ENCODE results near the gene TSPYL2.

DNA sequence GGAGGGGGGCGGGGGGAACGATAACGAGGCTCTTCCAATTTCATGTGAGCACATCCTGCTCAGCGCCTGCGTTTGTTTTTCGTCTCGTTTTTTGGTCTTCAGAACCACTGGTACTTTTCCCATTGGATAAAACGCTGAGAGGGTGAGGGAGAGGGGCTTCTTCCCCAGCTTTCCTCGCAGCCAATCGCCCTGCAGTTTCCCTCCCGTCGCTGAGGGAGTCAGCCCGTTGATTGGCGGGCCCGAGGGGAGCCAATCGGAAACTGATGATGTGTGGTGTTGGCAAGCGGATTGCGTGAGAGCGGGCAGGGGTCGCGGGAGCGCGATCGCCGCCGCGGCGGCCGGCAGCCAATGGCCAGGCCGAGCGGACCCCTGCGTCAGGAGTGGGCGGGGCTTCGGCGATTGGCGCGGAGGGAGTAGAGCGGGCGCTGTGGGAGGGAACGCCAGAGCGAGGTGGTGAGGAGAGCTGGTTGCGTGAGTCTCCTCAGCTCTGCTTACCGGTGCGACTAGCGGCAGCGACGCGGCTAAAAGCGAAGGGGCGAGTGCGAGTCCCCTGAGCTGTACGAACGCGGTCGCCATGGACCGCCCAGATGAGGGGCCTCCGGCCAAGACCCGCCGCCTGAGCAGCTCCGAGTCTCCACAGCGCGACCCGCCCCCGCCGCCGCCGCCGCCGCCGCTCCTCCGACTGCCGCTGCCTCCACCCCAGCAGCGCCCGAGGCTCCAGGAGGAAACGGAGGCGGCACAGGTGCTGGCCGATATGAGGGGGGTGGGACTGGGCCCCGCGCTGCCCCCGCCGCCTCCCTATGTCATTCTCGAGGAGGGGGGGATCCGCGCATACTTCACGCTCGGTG lies at the start of gene TSPYL2:
- no peak for TF ChIP-seq RBBP5 (IDR thresholded peaks at IDR 0.05; ENCODE audit: borderline replicate concordance, low read depth, low read length)
- TF ChIP-seq EZH2 (IDR thresholded peaks at IDR 0.05; ENCODE audit: low read depth, low read length, severe bottlenecking) = no peak
- TF ChIP-seq, protein P1, sequence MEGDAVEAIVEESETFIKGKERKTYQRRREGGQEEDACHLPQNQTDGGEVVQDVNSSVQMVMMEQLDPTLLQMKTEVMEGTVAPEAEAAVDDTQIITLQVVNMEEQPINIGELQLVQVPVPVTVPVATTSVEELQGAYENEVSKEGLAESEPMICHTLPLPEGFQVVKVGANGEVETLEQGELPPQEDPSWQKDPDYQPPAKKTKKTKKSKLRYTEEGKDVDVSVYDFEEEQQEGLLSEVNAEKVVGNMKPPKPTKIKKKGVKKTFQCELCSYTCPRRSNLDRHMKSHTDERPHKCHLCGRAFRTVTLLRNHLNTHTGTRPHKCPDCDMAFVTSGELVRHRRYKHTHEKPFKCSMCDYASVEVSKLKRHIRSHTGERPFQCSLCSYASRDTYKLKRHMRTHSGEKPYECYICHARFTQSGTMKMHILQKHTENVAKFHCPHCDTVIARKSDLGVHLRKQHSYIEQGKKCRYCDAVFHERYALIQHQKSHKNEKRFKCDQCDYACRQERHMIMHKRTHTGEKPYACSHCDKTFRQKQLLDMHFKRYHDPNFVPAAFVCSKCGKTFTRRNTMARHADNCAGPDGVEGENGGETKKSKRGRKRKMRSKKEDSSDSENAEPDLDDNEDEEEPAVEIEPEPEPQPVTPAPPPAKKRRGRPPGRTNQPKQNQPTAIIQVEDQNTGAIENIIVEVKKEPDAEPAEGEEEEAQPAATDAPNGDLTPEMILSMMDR (IDR thresholded peaks at IDR 0.05; ENCODE audit: control extremely low read depth in 1 of 3, insufficient read depth in 1 of 3, low read depth in 1 of 3, low read length in 3 of 3) = no peak
- TF ChIP-seq SIN3A (conservative IDR thresholded peaks at IDR 0.05 in 1 of 2, IDR thresholded peaks at IDR 0.05 in 1 of 2; ENCODE audit: low read depth in 1 of 2, low read length in 2 of 2) = peak in 1 of 2 experiments; percentile 65; a peak in 1 of 4 replicates
- TF ChIP-seq JUND (IDR thresholded peaks at IDR 0.05; ENCODE audit: low read length) = no peak
- no peak for TF ChIP-seq NRF1 (IDR thresholded peaks at IDR 0.05; ENCODE audit: low read depth, low read length)
- no peak for TF ChIP-seq MAX (IDR thresholded peaks at IDR 0.05)
- peak; percentile 89 for TF ChIP-seq PHF8 (conservative IDR thresholded peaks at IDR 0.05; ENCODE audit: low read depth, low read length)
